ENCODE measurements around the gene DUSP16. TPM values are rescaled to one million over a fixed set of nuclear protein-coding genes. Genes with fewer than 3 reads are reported as not detected.
A peak's percentile ranks its signal among the peaks of the same experiment; 100 is the strongest.

The DUSP16 gene
- total RNA-seq, 1 experiment from 2014 or later: 10.6 TPM

DNA sequence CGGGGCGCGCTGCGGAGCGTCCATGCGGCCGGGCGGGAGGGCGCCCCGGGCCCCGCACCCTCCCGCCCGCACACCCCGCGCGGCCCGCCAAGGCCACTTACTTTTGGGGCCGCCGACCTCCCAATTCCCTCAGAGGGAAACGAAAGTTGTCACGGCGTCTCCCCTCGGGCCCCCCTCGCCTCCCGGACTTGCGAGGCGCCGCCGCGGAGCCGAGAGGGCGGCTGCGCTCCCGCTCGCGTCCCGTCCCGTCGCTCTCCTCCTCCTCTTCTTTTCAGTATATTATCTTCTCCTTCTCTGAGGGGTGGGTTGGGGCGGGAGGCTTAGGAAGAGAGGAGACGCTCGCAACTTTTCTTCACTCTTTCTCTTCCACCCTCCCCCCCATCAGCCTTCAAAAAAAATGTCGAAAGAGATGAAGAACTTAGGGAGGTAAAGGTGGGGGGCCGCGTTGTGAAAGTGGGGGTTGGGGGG is 613 bp downstream of the DUSP16 start:
- Histone ChIP-seq H3K27me3 (replicated peaks; ENCODE audit: insufficient read depth, low read depth, low read length, poor library complexity) (no peaks in the 10 kb centered on the region), H3K27ac (ENCODE audit: low read depth, low read length, poor library complexity, severe bottlenecking) (peak overlapping the region; percentile 86), H3K4me3 (ENCODE audit: low read depth, low read length, poor library complexity, severe bottlenecking) (peak overlapping the region; percentile 86), H3K4me1 (ENCODE audit: insufficient read depth, low read length, poor library complexity, severe bottlenecking) (no peaks in the 10 kb centered on the region), H3K36me3 (ENCODE audit: insufficient read depth, low read length, poor library complexity, severe bottlenecking) (no peaks in the 10 kb centered on the region), H3K9me3 (ENCODE audit: low read depth, low read length, poor library complexity, severe bottlenecking) (no peaks in the 10 kb centered on the region)
- ChIA-PET CTCF (no interaction called here), POLR2A (ENCODE audit: low non-redundant PET) (no interaction called here)
- TF ChIP-seq, protein P1, sequence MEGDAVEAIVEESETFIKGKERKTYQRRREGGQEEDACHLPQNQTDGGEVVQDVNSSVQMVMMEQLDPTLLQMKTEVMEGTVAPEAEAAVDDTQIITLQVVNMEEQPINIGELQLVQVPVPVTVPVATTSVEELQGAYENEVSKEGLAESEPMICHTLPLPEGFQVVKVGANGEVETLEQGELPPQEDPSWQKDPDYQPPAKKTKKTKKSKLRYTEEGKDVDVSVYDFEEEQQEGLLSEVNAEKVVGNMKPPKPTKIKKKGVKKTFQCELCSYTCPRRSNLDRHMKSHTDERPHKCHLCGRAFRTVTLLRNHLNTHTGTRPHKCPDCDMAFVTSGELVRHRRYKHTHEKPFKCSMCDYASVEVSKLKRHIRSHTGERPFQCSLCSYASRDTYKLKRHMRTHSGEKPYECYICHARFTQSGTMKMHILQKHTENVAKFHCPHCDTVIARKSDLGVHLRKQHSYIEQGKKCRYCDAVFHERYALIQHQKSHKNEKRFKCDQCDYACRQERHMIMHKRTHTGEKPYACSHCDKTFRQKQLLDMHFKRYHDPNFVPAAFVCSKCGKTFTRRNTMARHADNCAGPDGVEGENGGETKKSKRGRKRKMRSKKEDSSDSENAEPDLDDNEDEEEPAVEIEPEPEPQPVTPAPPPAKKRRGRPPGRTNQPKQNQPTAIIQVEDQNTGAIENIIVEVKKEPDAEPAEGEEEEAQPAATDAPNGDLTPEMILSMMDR (conservative IDR thresholded peaks at IDR 0.05; ENCODE audit: low read depth, low read length): no peak
- TF ChIP-seq EZH2 (IDR thresholded peaks at IDR 0.05; ENCODE audit: borderline replicate concordance, low read depth, low read length, poor library complexity, severe bottlenecking): no peak
- intact Hi-C loops (cut with micrococcal nuclease; ENCODE audit: unreplicated experiment): no loop called here
- BruUV-seq (replicated peaks): no TSS peak
- peak; percentile 52 for DNase-seq (ENCODE audit: low spot score)

DNA sequence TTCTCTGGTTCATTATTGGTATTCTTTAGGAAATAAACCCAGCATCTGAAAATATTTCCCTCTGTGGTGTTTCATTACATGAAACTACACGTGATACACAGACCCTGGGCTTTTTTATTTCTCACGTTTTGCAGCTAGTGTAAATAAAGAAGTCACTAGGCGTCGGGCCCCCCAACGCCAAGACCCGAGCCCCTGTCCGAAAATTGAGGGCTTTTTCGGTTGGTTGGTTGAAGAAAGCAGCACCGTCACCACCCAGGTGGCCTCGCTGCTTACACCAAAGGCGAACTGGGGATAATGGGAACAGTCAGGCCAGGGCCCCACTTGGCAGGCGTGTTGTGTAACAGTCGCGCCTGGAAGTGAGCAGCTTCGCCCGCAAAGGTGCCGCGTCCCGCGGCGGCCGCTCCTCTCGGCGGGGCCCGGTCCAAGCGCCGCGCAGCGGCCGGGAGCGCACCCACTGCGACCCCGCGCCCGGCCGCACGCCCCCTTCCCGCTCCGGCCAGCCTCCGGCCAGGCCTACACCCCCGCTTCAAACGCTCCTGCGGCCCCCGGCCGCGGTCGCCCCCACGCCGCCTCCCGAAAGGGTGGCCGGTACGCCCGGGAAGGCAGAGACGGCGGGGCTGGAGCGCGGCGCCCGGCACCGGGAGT is 1.2 kb downstream of the DUSP16 start:
- ChIA-PET POLR2A (ENCODE audit: low non-redundant PET) (no interaction called here), CTCF (no interaction called here)
- no peaks in the 10 kb centered on the region for H3K36me3 ChIP-seq (ENCODE audit: insufficient read depth, low read length, poor library complexity, severe bottlenecking)
- no TSS peak for BruUV-seq (replicated peaks)
- intact Hi-C loops (cut with micrococcal nuclease; ENCODE audit: unreplicated experiment): no loop called here
- H3K4me1 ChIP-seq (ENCODE audit: insufficient read depth, low read length, poor library complexity, severe bottlenecking): no peaks in the 10 kb centered on the region
- peak overlapping the region; percentile 86 for H3K27ac ChIP-seq (ENCODE audit: low read depth, low read length, poor library complexity, severe bottlenecking)
- H3K9me3 ChIP-seq (ENCODE audit: low read depth, low read length, poor library complexity, severe bottlenecking): no peaks in the 10 kb centered on the region
- peak; percentile 60 for DNase-seq (ENCODE audit: low spot score)
- H3K27me3 ChIP-seq (replicated peaks; ENCODE audit: insufficient read depth, low read depth, low read length, poor library complexity): no peaks in the 10 kb centered on the region
- TF ChIP-seq, protein P1 (conservative IDR thresholded peaks at IDR 0.05; ENCODE audit: low read depth, low read length): no peak
- no peak for TF ChIP-seq EZH2 (IDR thresholded peaks at IDR 0.05; ENCODE audit: borderline replicate concordance, low read depth, low read length, poor library complexity, severe bottlenecking)
- H3K4me3 ChIP-seq (ENCODE audit: low read depth, low read length, poor library complexity, severe bottlenecking): peak overlapping the region; percentile 86

DNA sequence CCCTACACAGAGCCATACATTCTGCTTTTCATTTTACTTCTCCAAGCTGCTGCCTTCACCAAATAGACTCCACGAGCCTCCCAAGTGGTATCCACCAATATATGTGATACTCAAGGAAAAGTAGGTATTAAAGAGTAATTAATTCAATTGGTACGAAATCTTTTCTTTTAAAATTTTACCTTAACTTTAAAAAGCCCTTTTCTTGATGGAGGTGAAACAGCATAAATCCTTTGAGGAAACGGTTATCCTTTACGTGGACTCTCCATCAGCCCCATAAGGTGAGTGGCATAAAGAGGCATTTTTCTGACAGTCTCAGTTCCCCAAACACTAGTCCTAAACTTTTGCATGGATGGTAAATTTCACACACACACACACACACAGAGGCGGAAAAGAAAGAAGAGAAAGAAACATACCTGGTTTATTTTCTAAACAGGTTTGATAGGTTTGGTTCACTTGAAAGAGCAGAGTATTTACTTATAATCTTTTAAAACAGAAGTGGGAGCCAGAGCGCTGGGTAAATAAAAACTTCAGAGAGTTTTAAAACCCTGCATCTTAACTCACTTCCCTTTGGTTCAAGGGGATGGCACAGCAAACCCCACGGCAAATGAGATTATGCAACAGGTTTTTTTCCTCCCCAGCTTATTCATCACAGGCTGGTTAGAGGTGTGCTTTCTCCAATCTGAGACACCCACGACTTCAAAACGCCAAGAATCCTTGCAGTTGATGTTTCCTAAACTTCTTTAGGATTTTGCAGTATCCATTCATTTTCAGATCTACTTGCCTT is 1.9 kb downstream of the DUSP16 start:
- peak; percentile 54 for DNase-seq (ENCODE audit: low spot score)
- BruUV-seq (replicated peaks): TSS peak; percentile 55
- no peaks in the 10 kb centered on the region for H3K4me1 ChIP-seq (ENCODE audit: insufficient read depth, low read length, poor library complexity, severe bottlenecking)
- TF ChIP-seq, protein P1 (conservative IDR thresholded peaks at IDR 0.05; ENCODE audit: low read depth, low read length): no peak
- no peak for TF ChIP-seq EZH2 (IDR thresholded peaks at IDR 0.05; ENCODE audit: borderline replicate concordance, low read depth, low read length, poor library complexity, severe bottlenecking)
- intact Hi-C loops (cut with micrococcal nuclease; ENCODE audit: unreplicated experiment): no loop called here
- H3K4me3 ChIP-seq (ENCODE audit: low read depth, low read length, poor library complexity, severe bottlenecking): peak overlapping the region; percentile 86
- peak overlapping the region; percentile 86 for H3K27ac ChIP-seq (ENCODE audit: low read depth, low read length, poor library complexity, severe bottlenecking)
- ChIA-PET CTCF (no interaction called here), POLR2A (ENCODE audit: low non-redundant PET) (no interaction called here)
- H3K9me3 ChIP-seq (ENCODE audit: low read depth, low read length, poor library complexity, severe bottlenecking): no peaks in the 10 kb centered on the region
- H3K36me3 ChIP-seq (ENCODE audit: insufficient read depth, low read length, poor library complexity, severe bottlenecking): no peaks in the 10 kb centered on the region
- no peaks in the 10 kb centered on the region for H3K27me3 ChIP-seq (replicated peaks; ENCODE audit: insufficient read depth, low read depth, low read length, poor library complexity)
